ENCODE results near the gene PCSK2. TPM values are rescaled to one million over a fixed set of nuclear protein-coding genes. Genes with fewer than 3 reads are reported as not detected.

The PCSK2 gene
- total and polyA plus RNA-seq, 2 donors (not counting 3 experiments of a cell fraction or from before 2014, with no cell fraction given), result not detected

- FAIRE-seq (peak; percentile 95), DNase-seq (ENCODE audit: low read depth, low spot score) (peak; percentile 72)
- Histone ChIP-seq H3K36me3 (ENCODE audit: control insufficient read depth in 2 of 2, extremely low read depth in 1 of 2, insufficient read depth in 2 of 2, low read length in 2 of 2) (no peaks in the 10 kb centered on the region), H3K9me1 (replicated peaks; ENCODE audit: control insufficient read depth, extremely low read depth, insufficient read depth, low read length) (no peaks in the 10 kb centered on the region), H3K4me2 (ENCODE audit: insufficient read depth, low read length) (peak overlapping the region; percentile 95), H3K4me3 (replicated peaks in 1 of 3; ENCODE audit: insufficient read depth in 1 of 3, low read depth in 1 of 3, low read length in 3 of 3) (peak overlapping the region; percentile 31 to 74 (median 58)), H4K20me1 (replicated peaks; ENCODE audit: control insufficient read depth, extremely low read depth, insufficient read depth, low read length) (no peaks in the 10 kb centered on the region), H2AFZ (ENCODE audit: low read depth, low read length) (peak overlapping the region; percentile 80), H3K79me2 (ENCODE audit: control insufficient read depth, insufficient read depth, low read length) (no peaks in the 10 kb centered on the region), H3K9ac (replicated peaks; ENCODE audit: extremely low read depth, insufficient read depth, low read length) (peak overlapping the region; percentile 42), H3K9me3 (replicated peaks; ENCODE audit: control insufficient read depth, insufficient read depth, low read length) (no peaks in the 10 kb centered on the region), H3K27ac (ENCODE audit: insufficient read depth, low read depth, low read length) (peak overlapping the region; percentile 9), H3K4me1 (ENCODE audit: control insufficient read depth, extremely low read depth, insufficient read depth, low read length) (peaks cover 13% of the 10 kb centered on the region), H3K27me3 (ENCODE audit: control insufficient read depth in 2 of 2, insufficient read depth in 2 of 2, low read length in 2 of 2) (no peaks in the 10 kb centered on the region)
- TF ChIP-seq POLR2AphosphoS5 (IDR thresholded peaks at IDR 0.05; ENCODE audit: insufficient read depth, low read depth, low read length) (peak; percentile 49), JUN (IDR thresholded peaks at IDR 0.05; ENCODE audit: borderline replicate concordance, insufficient read depth, insufficient read length, low read depth) (no peak), POLR2A (IDR thresholded peaks at IDR 0.05; ENCODE audit: low read depth, low read length) (peak; percentile 61), MYC (IDR thresholded peaks at IDR 0.05; ENCODE audit: low read depth, low read length) (no peak), EZH2 (IDR thresholded peaks at IDR 0.05; ENCODE audit: borderline replicate concordance, low read depth, low read length, severe bottlenecking) (no peak), MAX (IDR thresholded peaks at IDR 0.05; ENCODE audit: insufficient read depth, insufficient read length) (peak; percentile 46), FOS (IDR thresholded peaks at IDR 0.05; ENCODE audit: borderline replicate concordance, insufficient read depth, low read length) (no peak), GATA2 (IDR thresholded peaks at IDR 0.05; ENCODE audit: insufficient read depth, insufficient read length, low read depth, low read length) (no peak)
- TF ChIP-seq, protein P1, sequence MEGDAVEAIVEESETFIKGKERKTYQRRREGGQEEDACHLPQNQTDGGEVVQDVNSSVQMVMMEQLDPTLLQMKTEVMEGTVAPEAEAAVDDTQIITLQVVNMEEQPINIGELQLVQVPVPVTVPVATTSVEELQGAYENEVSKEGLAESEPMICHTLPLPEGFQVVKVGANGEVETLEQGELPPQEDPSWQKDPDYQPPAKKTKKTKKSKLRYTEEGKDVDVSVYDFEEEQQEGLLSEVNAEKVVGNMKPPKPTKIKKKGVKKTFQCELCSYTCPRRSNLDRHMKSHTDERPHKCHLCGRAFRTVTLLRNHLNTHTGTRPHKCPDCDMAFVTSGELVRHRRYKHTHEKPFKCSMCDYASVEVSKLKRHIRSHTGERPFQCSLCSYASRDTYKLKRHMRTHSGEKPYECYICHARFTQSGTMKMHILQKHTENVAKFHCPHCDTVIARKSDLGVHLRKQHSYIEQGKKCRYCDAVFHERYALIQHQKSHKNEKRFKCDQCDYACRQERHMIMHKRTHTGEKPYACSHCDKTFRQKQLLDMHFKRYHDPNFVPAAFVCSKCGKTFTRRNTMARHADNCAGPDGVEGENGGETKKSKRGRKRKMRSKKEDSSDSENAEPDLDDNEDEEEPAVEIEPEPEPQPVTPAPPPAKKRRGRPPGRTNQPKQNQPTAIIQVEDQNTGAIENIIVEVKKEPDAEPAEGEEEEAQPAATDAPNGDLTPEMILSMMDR (IDR thresholded peaks at IDR 0.05; ENCODE audit: extremely low read depth in 1 of 2, insufficient read depth in 1 of 2, low read depth in 1 of 2, low read length in 2 of 2), result peak; percentile 39 to 41
- ChIA-PET POLR2A (no interaction called here), CTCF (interaction anchor here (0.7 to 3.6 kb wide), 35 partner anchors 8 to 701 kb away, joined by 3 to 58 read pairs (median 5); partner anchors contain the start of genes BFSP1 and RRBP1)
- dilution Hi-C loops (cut with MboI; ENCODE audit: extremely low pct_ligation_motif_present, low sequenced_read_pairs) (no loop called here), intact Hi-C loops (cut with micrococcal nuclease) (loop anchor here (1.0 to 5.0 kb wide), 10 partner anchors 26 to 772 kb away; partner anchors contain the start of genes BFSP1, DSTN and RRBP1)
- no TSS peak for BruUV-seq (replicated peaks)
Measured at GRCh38 chr20:17504898-17505635, 278.2 kb downstream of the PCSK2 start.

All from endothelial cell of umbilical vein (primary cell).